Activated CD4-positive, CD25-positive, alpha-beta regulatory T cell treated with anti-CD3 and anti-CD28 coated beads, Interleukin-2, amount 50 U/mL, for 16 hours (primary cell): Measurements from ENCODE around the gene CDK13.
"Not testable (repeated sequence)": the region's sequence is repeated elsewhere in the genome, so short reads cannot be mapped to it uniquely, and the experiment has no call there.

Experiments
- DNase-seq: peaks from one replicate; pipeline ENCODE4 v3.0.0-alpha.2; 2020; ENCODE audit warnings: low read depth, low spot score

The CDK13 gene

GRCh38 chr7:39949971-39950472, at the start of gene CDK13:
Gene CDK13 (plus strand): TSS chr7:39950256. CDS start chr7:39950642, 386 bp downstream.
- peak; percentile 79 for DNase-seq

GRCh38 chr7:39904077-39904486, 46.0 kb upstream of the CDK13 start:
- no peak for DNase-seq

GRCh38 chr7:39908141-39908540, 41.9 kb upstream of the CDK13 start:
- DNase-seq: no peak

- DNase-seq: no peak
Observed at GRCh38 chr7:39908973-39909372, 41.1 kb upstream of the CDK13 start.

GRCh38 chr7:39909526-39909925, 40.5 kb upstream of the CDK13 start:
- no peak for DNase-seq

GRCh38 chr7:39910108-39910869, 39.8 kb upstream of the CDK13 start:
- DNase-seq: no peak

GRCh38 chr7:39911167-39911566, 38.9 kb upstream of the CDK13 start:
- DNase-seq: no peak

GRCh38 chr7:39915847-39916246, 34.2 kb upstream of the CDK13 start:
- not testable (repeated sequence) for DNase-seq

GRCh38 chr7:39919646-39920045, 30.4 kb upstream of the CDK13 start:
- DNase-seq: no peak

- no peak for DNase-seq
Observed at GRCh38 chr7:39921506-39922175, 28.4 kb upstream of the CDK13 start.

GRCh38 chr7:39922580-39922979, 27.5 kb upstream of the CDK13 start:
- no peak for DNase-seq

- DNase-seq: no peak
Observed at GRCh38 chr7:39923091-39923490, 27.0 kb upstream of the CDK13 start.

- DNase-seq: no peak
Observed at GRCh38 chr7:39924122-39924521, 25.9 kb upstream of the CDK13 start.

GRCh38 chr7:39926111-39926510, 23.9 kb upstream of the CDK13 start:
- DNase-seq: no peak

- DNase-seq: no peak
Observed at GRCh38 chr7:39927018-39927417, 23.0 kb upstream of the CDK13 start.

GRCh38 chr7:39934132-39934531, 15.9 kb upstream of the CDK13 start:
- DNase-seq: no peak

GRCh38 chr7:39936761-39937160, 13.3 kb upstream of the CDK13 start:
- DNase-seq: no peak

- DNase-seq: no peak
Observed at GRCh38 chr7:39937366-39938153, 12.5 kb upstream of the CDK13 start.

- DNase-seq: no peak
Observed at GRCh38 chr7:39942883-39943282, 7.2 kb upstream of the CDK13 start.

- DNase-seq: no peak
Observed at GRCh38 chr7:39946693-39947092, 3.4 kb upstream of the CDK13 start.

GRCh38 chr7:39948375-39948955, 1.6 kb upstream of the CDK13 start:
- DNase-seq: no peak
